GM12878 (cell line): ENCODE measurements around the gene THSD4. TPM values are rescaled to one million over a fixed set of nuclear protein-coding genes. Genes with fewer than 3 reads are reported as not detected.

ENCODE experiments used
- ATAC-seq: fragments of 200-7000 bp; cut with Tn5 transposase; 3 replicates; pipeline ENCODE4 v1.9.1; 2020; ENCODE audit warnings: mild to moderate bottlenecking, moderate library complexity
- BruUV-seq: library from RNA; stranded (reverse); fragments of 400-500 nt; replicated peaks from 2 replicates; lab custom pipeline; 2021; lab: Mats Ljungman, UMichigan
- CTCF ChIA-PET: fragments of 300-600 bp; sonication (Branson Sonifier 250); formaldehyde crosslinking; extraction: SDS; loops from one replicate; lab custom pipeline; 2021; ENCODE audit warnings: inconsistent platforms; lab: Yijun Ruan, JAX
- POLR2A ChIA-PET: fragments of 350-600 bp; formaldehyde crosslinking; extraction: SDS; loops from one replicate; lab custom pipeline; 2021; ENCODE audit warnings: inconsistent platforms; lab: Charles Lee
- RAD21 ChIA-PET: fragments of 300-600 bp; sonication (Branson Sonifier 250); formaldehyde crosslinking; loops from one replicate; lab custom pipeline; 2023; ENCODE audit warnings: antibody characterized with exemption; ENCODE audit not compliant: unreplicated experiment; lab: Charles Lee
- SMC1A ChIA-PET: fragments of 300-600 bp; sonication (Branson Sonifier 250); formaldehyde crosslinking; loops from one replicate; lab custom pipeline; 2023; ENCODE audit not compliant: unreplicated experiment, uncharacterized antibody; lab: Charles Lee
- DNase-seq: peaks from one replicate; pipeline ENCODE4 v3.0.0-alpha.2; 2011; ENCODE audit warnings: low read depth, low spot score
- FAIRE-seq: peaks from 3 replicates; lab custom pipeline; 2011; peaks lifted over from hg19 to GRCh38; lab: Jason Lieb, UNC
- H2AFZ ChIP-seq: 2 replicates; pipeline ENCODE4 v1.6.0; 2011; ENCODE audit warnings: low read depth, low read length, control low read depth; ENCODE audit not compliant: control insufficient read depth
- H3K27ac ChIP-seq: 2 replicates; pipeline ENCODE4 v1.5.1; 2011; ENCODE audit warnings: control low read depth; ENCODE audit not compliant: control insufficient read depth, insufficient read depth
- H3K27me3 ChIP-seq, 2 experiments: replicated peaks in 1 of 2; 2 replicates each; pipeline versions ENCODE4 v1.6.0 to v1.6.1; 2011; ENCODE audit warnings: low read length in 1 of 2; ENCODE audit not compliant: control insufficient read depth in 2 of 2, insufficient read depth in 2 of 2
- H3K36me3 ChIP-seq, 2 experiments: 2 replicates each; pipeline ENCODE4 v1.5.1; 2011; ENCODE audit warnings: low read length in 1 of 2; ENCODE audit not compliant: control insufficient read depth in 2 of 2, insufficient read depth in 2 of 2
- H3K4me1 ChIP-seq: 2 replicates; pipeline ENCODE4 v1.6.1; 2011; ENCODE audit warnings: mild to moderate bottlenecking, low read length, moderate library complexity, mixed read lengths; ENCODE audit not compliant: control insufficient read depth, insufficient read depth
- H3K4me2 ChIP-seq: 2 replicates; pipeline ENCODE4 v1.6.0; 2011; ENCODE audit warnings: control low read depth; ENCODE audit not compliant: control insufficient read depth, insufficient read depth
- H3K4me3 ChIP-seq: fragments of 200-600 bp; sonication (generic); 2 replicates; pipeline ENCODE4 v1.5.1; 2016
- H3K79me2 ChIP-seq: 2 replicates; pipeline ENCODE4 v1.6.0; 2011; ENCODE audit warnings: low read length; ENCODE audit not compliant: control insufficient read depth, insufficient read depth
- H3K9ac ChIP-seq: 2 replicates; pipeline ENCODE4 v1.8.0; 2011; ENCODE audit warnings: low read length, control low read depth, mixed read lengths; ENCODE audit not compliant: control insufficient read depth, insufficient read depth
- H3K9me3 ChIP-seq: replicated peaks from 3 replicates; pipeline ENCODE4 v1.5.1; 2011; ENCODE audit warnings: mild to moderate bottlenecking, low read length; ENCODE audit not compliant: control insufficient read depth, insufficient read depth
- H4K20me1 ChIP-seq: 2 replicates; pipeline ENCODE4 v1.6.0; 2011; ENCODE audit not compliant: control insufficient read depth, insufficient read depth
- BCL11A ChIP-seq: IDR thresholded peaks from 2 replicates; pipeline ENCODE4 v1.6.1; 2011; ENCODE audit warnings: low read depth, low read length
- CBFB ChIP-seq: IDR thresholded peaks from 2 replicates; pipeline ENCODE4 v1.6.1; 2016; ENCODE audit warnings: antibody characterized with exemption, low read depth
- CHD4 ChIP-seq: fragments of 200-600 bp; sonication (generic); IDR thresholded peaks from 2 replicates; pipeline ENCODE4 v1.6.1; 2016; ENCODE audit warnings: mild to moderate bottlenecking
- EP300 ChIP-seq, 2 experiments: fragments of 150-350 bp in 1 of 2; IDR thresholded peaks; 2 replicates each; pipeline ENCODE4 v1.6.1; 2011 to 2012; ENCODE audit warnings: low read depth in 2 of 2, low read length in 2 of 2, borderline replicate concordance in 1 of 2, improper control_type of control experiment in 1 of 2, inconsistent platforms in 1 of 2; ENCODE audit not compliant: control insufficient read depth in 1 of 2
- FOS ChIP-seq: IDR thresholded peaks from 3 replicates; pipeline ENCODE4 v1.6.1; 2011; ENCODE audit warnings: borderline replicate concordance; ENCODE audit not compliant: insufficient read length; ENCODE audit errors: extremely low read depth
- IKZF1 ChIP-seq: fragments of 450-650 bp; conservative IDR thresholded peaks from 2 replicates; pipeline ENCODE4 v1.6.1; 2017; ENCODE audit warnings: antibody characterized with exemption, mild to moderate bottlenecking
- NFXL1 ChIP-seq: fragments of 450-650 bp; IDR thresholded peaks from 2 replicates; pipeline ENCODE4 v1.6.1; 2017; ENCODE audit warnings: antibody characterized with exemption, mild to moderate bottlenecking, borderline replicate concordance
- RAD21 ChIP-seq: IDR thresholded peaks from 2 replicates; pipeline ENCODE4 v1.6.1; 2011; ENCODE audit warnings: mild to moderate bottlenecking, low read depth, low read length, moderate library complexity; ENCODE audit not compliant: insufficient read depth
- RBBP5 ChIP-seq: fragments of 200-600 bp; sonication (generic); conservative IDR thresholded peaks from 2 replicates; pipeline ENCODE4 v1.6.1; 2016
- RUNX3 ChIP-seq: IDR thresholded peaks from 2 replicates; pipeline ENCODE4 v1.6.1; 2012; ENCODE audit warnings: low read length, inconsistent platforms
- ZNF622 ChIP-seq: fragments of 450-650 bp; IDR thresholded peaks from 2 replicates; pipeline ENCODE4 v1.6.1; 2017; ENCODE audit warnings: mild to moderate bottlenecking, inconsistent platforms
- ZZZ3 ChIP-seq: IDR thresholded peaks from 2 replicates; pipeline ENCODE4 v1.6.1; 2011; ENCODE audit warnings: low read depth; ENCODE audit not compliant: control insufficient read depth, insufficient read length
- WGBS: methylation state at CpG from one replicate; pipeline ENCODE4 v1.1.6; 2016; ENCODE audit warnings: low lambda C conversion rate; ENCODE audit not compliant: insufficient replicate concordance, insufficient coverage; ENCODE audit errors: missing lambda C conversion rate; 5-methylcytosine and 5-hydroxymethylcytosine counted together
- in situ Hi-C: fragments of 300-500 bp; cut with MboI; formaldehyde crosslinking; loops from 9 replicates; pipeline ENCODE4 v1.14.3; 2018; ENCODE audit warnings: mixed read lengths
- intact Hi-C: fragments of 100-400 bp; cut with micrococcal nuclease; formaldehyde crosslinking; loops from one replicate; pipeline ENCODE4 v1.14.2; 2022; ENCODE audit not compliant: unreplicated experiment
- polyA plus RNA-seq, 11 experiments: library from polyadenylated mRNA; depleted of rRNA in 4 of 11; unstranded in 6 of 11; stranded (reverse) in 5 of 11; fragments of >200 nt; fragmentation: Nextera tagmentation in 4 of 11; fragmentation: Illumina TruSeq in 1 of 11; extraction: Ambion mirVana in 4 of 11; extraction: Trizol in 1 of 11; gene quantifications; 1 replicate in 1 of 11; 2 replicates in 10 of 11; pipeline versions ENCODE4 v1.2.1 to v1.2.3, GENCODE V29; 2011 to 2016; ENCODE audit warnings: inconsistent platforms in 2 of 11, missing spikeins in 2 of 11, low read depth in 1 of 11
- total RNA-seq, 4 experiments: library from RNA; depleted of rRNA in 3 of 4; stranded (reverse); fragments of >200 nt in 3 of 4; fragmentation: Illumina TruSeq in 1 of 4; extraction: Trizol in 1 of 4; gene quantifications; 2 replicates each; pipeline versions ENCODE4 v1.2.1 to v1.2.3, GENCODE V29; 2013 to 2021
- TF ChIP-seq, protein P1 (sequence below): fragments of 450-650 bp; IDR thresholded peaks from 2 replicates; pipeline ENCODE4 v1.6.1; 2014; ENCODE audit warnings: mild to moderate bottlenecking
- TF ChIP-seq, protein P2 (sequence below): IDR thresholded peaks from 2 replicates; pipeline ENCODE4 v1.6.1; 2011; ENCODE audit warnings: low read depth, low read length, improper control_type of control experiment, borderline replicate concordance
- TF ChIP-seq, protein P3 (sequence below): IDR thresholded peaks from 2 replicates; pipeline ENCODE4 v1.6.1; 2012; ENCODE audit warnings: low read depth, low read length, improper control_type of control experiment

The THSD4 gene
- total and polyA plus RNA-seq, 10 of the 15 experiments (the other 5 are each of a cell fraction or from before 2014, with no cell fraction given): 0.04 to 0.13 (median 0.05) TPM; not detected in 7

DNA sequence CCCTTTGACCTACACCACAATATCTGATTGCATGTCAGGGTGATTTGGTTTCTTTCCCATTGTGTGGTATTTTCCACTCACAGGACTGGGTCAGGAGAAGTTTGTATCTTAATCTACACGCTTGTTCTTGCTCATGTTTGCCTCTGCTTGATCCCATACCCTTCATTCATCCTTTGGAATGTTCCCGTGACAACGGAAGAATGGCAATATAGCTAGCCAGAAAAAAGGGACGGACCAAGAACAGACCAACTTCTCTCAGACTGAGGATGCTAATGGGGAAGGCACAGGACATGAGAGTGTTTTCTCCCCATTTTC is 7.8 kb upstream of the THSD4 start:
- H3K9me3 ChIP-seq: no peaks in the 10 kb centered on the region; the same call in 2 of the 3 replicates
- WGBS: 72% methylated on average over 4 of the region's 4 CpGs
- ChIA-PET SMC1A (no interaction called here), RAD21 (no interaction called here), POLR2A (no interaction called here), CTCF (no interaction called here)
- H3K36me3 ChIP-seq: no peaks in the 10 kb centered on the region
- H3K27me3 ChIP-seq: no peaks in the 10 kb centered on the region
- intact Hi-C loops: no loop called here
- H3K4me3 ChIP-seq: no peak overlapping the region
- H3K4me2 ChIP-seq: no peak overlapping the region
- in situ Hi-C loops: loop anchor here (25.0 kb wide), 1 partner anchor 330 kb away; no protein-coding TSS in a partner anchor
- no peak for FAIRE-seq
- H3K27ac ChIP-seq: no peak overlapping the region
- no TSS peak for BruUV-seq
- no peak for DNase-seq
- no peak overlapping the region for H2AFZ ChIP-seq
- H4K20me1 ChIP-seq: no peaks in the 10 kb centered on the region
- H3K9ac ChIP-seq: no peak overlapping the region
- ATAC-seq: no peak
- H3K79me2 ChIP-seq: no peaks in the 10 kb centered on the region
- TF ChIP-seq FOS (no peak), CBFB (no peak), BCL11A (no peak), CHD4 (no peak), ZNF622 (no peak), RUNX3 (no peak), EP300 (IDR thresholded peaks at IDR 0.05; ENCODE audit: borderline replicate concordance in 1 of 2, control insufficient read depth in 1 of 2, low read depth in 2 of 2, low read length in 2 of 2) (no peak)
- TF ChIP-seq, protein P1, sequence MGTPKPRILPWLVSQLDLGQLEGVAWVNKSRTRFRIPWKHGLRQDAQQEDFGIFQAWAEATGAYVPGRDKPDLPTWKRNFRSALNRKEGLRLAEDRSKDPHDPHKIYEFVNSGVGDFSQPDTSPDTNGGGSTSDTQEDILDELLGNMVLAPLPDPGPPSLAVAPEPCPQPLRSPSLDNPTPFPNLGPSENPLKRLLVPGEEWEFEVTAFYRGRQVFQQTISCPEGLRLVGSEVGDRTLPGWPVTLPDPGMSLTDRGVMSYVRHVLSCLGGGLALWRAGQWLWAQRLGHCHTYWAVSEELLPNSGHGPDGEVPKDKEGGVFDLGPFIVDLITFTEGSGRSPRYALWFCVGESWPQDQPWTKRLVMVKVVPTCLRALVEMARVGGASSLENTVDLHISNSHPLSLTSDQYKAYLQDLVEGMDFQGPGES: no peak
- H3K4me1 ChIP-seq: peaks cover 5% of the 10 kb centered on the region; the same call in 1 of the 2 replicates

DNA sequence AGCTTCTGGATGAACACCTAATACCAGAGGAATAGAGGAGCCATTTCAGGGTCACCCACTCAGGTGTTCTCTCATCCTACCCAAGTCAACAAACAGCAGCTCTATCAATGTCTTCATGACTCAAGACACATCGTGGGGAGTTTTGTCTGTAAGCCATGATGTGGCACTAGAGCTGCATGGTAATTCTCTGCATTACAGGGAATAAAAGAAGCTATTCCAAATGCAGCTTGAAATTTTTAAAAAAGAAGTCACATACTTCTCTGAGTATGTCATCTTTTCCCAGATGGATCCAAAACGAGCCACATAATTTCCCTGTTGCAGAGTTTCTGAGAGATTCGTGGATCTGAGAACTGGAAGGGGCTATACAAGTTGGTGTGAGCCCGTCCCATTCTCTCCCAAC is 6.1 kb upstream of the THSD4 start:
- H3K4me1 ChIP-seq: no peaks in the 10 kb centered on the region
- 7% methylated on average over 4 of the region's 4 CpGs for WGBS
- no peak overlapping the region for H3K27ac ChIP-seq
- no peak for FAIRE-seq
- TF ChIP-seq, protein P2, sequence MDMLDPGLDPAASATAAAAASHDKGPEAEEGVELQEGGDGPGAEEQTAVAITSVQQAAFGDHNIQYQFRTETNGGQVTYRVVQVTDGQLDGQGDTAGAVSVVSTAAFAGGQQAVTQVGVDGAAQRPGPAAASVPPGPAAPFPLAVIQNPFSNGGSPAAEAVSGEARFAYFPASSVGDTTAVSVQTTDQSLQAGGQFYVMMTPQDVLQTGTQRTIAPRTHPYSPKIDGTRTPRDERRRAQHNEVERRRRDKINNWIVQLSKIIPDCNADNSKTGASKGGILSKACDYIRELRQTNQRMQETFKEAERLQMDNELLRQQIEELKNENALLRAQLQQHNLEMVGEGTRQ: no peak
- no peak for TF ChIP-seq IKZF1
- TF ChIP-seq NFXL1: no peak
- TF ChIP-seq RAD21: no peak
- no peak for TF ChIP-seq RBBP5
- TF ChIP-seq, protein P3, sequence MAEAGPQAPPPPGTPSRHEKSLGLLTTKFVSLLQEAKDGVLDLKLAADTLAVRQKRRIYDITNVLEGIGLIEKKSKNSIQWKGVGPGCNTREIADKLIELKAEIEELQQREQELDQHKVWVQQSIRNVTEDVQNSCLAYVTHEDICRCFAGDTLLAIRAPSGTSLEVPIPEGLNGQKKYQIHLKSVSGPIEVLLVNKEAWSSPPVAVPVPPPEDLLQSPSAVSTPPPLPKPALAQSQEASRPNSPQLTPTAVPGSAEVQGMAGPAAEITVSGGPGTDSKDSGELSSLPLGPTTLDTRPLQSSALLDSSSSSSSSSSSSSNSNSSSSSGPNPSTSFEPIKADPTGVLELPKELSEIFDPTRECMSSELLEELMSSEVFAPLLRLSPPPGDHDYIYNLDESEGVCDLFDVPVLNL: no peak
- no peak for TF ChIP-seq ZZZ3
- no peak for DNase-seq
- no peak overlapping the region for H3K9ac ChIP-seq
- no peak for ATAC-seq
- intact Hi-C loops (no loop called here), in situ Hi-C loops (loop anchor here (25.0 kb wide), 1 partner anchor 328 kb away; no protein-coding TSS in a partner anchor)
- no peak overlapping the region for H3K4me3 ChIP-seq
- H4K20me1 ChIP-seq: no peaks in the 10 kb centered on the region
- H2AFZ ChIP-seq: no peak overlapping the region
- ChIA-PET CTCF (interaction anchor here (1.4 kb wide), 1 partner anchor 9 kb away, joined by 3 read pairs; no protein-coding TSS in a partner anchor), RAD21 (no interaction called here), SMC1A (no interaction called here), POLR2A (no interaction called here)
- H3K27me3 ChIP-seq: no peaks in the 10 kb centered on the region
- no peaks in the 10 kb centered on the region for H3K36me3 ChIP-seq
- no peaks in the 10 kb centered on the region for H3K79me2 ChIP-seq
- no peaks in the 10 kb centered on the region; the same call in 2 of the 3 replicates for H3K9me3 ChIP-seq
- no peak overlapping the region for H3K4me2 ChIP-seq
- BruUV-seq: no TSS peak
